ENCODE data around the gene SELENOM.

SELENOM gene

DNA sequence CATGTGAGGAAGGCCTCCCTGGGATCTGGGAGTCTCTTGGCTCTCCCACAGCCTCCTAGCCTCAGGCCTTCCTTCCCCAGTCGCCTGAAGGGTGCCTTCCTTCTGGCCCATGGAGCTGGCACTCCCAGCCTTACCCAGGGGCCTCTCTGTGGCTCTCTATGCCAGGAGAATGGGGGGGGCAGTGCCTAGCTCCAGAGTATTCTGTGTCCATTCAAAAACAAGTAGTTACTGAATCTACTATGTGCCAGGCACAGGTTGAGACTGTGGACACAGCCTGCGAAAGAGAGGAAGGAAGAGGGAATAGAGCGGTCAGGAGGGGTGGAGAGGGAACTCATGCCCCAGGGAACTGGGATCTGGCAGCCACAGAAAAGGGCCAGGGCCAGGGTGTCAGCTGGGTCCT is 35.7 kb upstream of the SELENOM start:
- Histone ChIP-seq H3K27me3 (ENCODE audit: insufficient read depth, low read length) (peaks cover 22% of the 10 kb centered on the region), H3K4me1 (ENCODE audit: control insufficient read depth, insufficient read depth, low read length, unreplicated experiment) (no peaks in the 10 kb centered on the region), H3K36me3 (ENCODE audit: insufficient read depth, low read length) (no peaks in the 10 kb centered on the region), H3K79me2 (ENCODE audit: control insufficient read depth, insufficient read depth, low read length, unreplicated experiment) (no peaks in the 10 kb centered on the region), H2AFZ (ENCODE audit: low read length, unreplicated experiment) (no peak overlapping the region), H3K4me3 (ENCODE audit: low read depth, low read length) (no peak overlapping the region), H3K27ac (ENCODE audit: low read depth, low read length) (no peak overlapping the region)

DNA sequence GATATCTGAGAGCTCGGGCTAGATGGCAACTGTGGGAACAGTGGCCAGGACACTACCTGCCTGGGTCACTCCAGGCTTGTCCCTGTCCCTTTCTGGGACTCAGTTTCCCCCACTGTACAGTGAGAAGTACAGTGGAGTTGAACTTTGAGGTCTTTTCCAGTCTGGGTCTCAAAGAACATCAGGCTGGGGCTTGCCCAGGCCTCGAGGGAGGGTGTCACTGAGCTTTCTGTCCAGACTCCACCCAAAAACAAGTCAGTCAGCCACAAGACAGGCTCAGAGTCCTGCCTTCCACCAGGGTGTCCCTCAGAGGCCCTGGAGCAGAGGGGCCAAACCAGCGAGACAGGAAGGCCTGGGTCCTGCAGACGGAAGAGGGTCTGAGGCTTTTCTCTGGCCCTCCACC is 34.9 kb upstream of the SELENOM start:
- Histone ChIP-seq H3K27ac (ENCODE audit: low read depth, low read length) (no peak overlapping the region), H3K4me3 (ENCODE audit: low read depth, low read length) (no peak overlapping the region), H3K79me2 (ENCODE audit: control insufficient read depth, insufficient read depth, low read length, unreplicated experiment) (no peaks in the 10 kb centered on the region), H3K4me1 (ENCODE audit: control insufficient read depth, insufficient read depth, low read length, unreplicated experiment) (no peaks in the 10 kb centered on the region), H3K27me3 (ENCODE audit: insufficient read depth, low read length) (peaks cover 23% of the 10 kb centered on the region), H2AFZ (ENCODE audit: low read length, unreplicated experiment) (no peak overlapping the region), H3K36me3 (ENCODE audit: insufficient read depth, low read length) (no peaks in the 10 kb centered on the region)

DNA sequence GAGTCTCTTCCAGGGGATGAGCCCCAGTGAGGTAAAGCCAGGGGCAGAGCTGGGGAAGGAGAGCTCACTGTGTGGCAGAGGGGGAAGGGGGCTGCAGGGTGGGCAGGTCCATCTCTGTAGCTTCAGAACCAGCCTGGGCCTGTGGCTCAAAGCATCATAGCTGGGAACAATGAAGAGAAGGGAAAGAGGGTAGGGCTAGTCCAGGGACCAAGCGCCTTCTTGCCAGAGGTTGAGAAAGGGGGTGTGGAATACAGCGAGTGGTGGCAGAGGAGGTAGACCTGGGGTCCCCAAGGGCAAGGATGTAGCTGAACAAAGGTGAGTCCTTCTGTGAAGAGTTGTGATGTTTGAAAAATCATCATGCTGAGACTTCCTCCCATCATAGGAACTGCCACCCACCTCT is 34.2 kb upstream of the SELENOM start:
- Histone ChIP-seq H3K4me1 (ENCODE audit: control insufficient read depth, insufficient read depth, low read length, unreplicated experiment) (no peaks in the 10 kb centered on the region), H3K27ac (ENCODE audit: low read depth, low read length) (no peak overlapping the region), H3K36me3 (ENCODE audit: insufficient read depth, low read length) (no peaks in the 10 kb centered on the region), H3K27me3 (ENCODE audit: insufficient read depth, low read length) (peaks cover 23% of the 10 kb centered on the region), H3K4me3 (ENCODE audit: low read depth, low read length) (no peak overlapping the region), H3K79me2 (ENCODE audit: control insufficient read depth, insufficient read depth, low read length, unreplicated experiment) (no peaks in the 10 kb centered on the region), H2AFZ (ENCODE audit: low read length, unreplicated experiment) (no peak overlapping the region)

DNA sequence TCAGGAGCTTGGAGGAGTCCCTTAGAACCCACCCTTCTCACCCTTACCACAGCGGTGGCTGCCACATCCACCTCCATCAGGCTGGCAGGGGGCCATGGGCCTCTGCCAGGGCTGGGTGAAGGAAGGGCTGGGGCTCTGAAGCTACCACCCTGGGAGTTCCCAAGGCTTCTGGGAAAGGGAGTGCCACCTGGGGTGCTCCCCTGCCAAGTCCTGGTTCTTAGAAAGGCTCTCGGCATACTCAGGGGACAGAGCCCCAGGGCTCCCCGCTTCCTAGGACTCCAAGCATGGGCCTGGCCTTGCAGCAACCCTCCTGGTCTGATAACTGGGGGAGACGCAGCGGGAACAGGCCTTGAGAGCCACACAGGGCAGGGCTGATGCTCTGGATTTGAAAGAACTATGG is 33.4 kb upstream of the SELENOM start:
- H3K36me3 ChIP-seq (ENCODE audit: insufficient read depth, low read length), result no peaks in the 10 kb centered on the region
- no peak overlapping the region for H2AFZ ChIP-seq (ENCODE audit: low read length, unreplicated experiment)
- no peaks in the 10 kb centered on the region for H3K4me1 ChIP-seq (ENCODE audit: control insufficient read depth, insufficient read depth, low read length, unreplicated experiment)
- H3K27me3 ChIP-seq (ENCODE audit: insufficient read depth, low read length), result peaks cover 23% of the 10 kb centered on the region
- H3K4me3 ChIP-seq (ENCODE audit: low read depth, low read length), result no peak overlapping the region
- no peak overlapping the region for H3K27ac ChIP-seq (ENCODE audit: low read depth, low read length)
- H3K79me2 ChIP-seq (ENCODE audit: control insufficient read depth, insufficient read depth, low read length, unreplicated experiment), result no peaks in the 10 kb centered on the region

DNA sequence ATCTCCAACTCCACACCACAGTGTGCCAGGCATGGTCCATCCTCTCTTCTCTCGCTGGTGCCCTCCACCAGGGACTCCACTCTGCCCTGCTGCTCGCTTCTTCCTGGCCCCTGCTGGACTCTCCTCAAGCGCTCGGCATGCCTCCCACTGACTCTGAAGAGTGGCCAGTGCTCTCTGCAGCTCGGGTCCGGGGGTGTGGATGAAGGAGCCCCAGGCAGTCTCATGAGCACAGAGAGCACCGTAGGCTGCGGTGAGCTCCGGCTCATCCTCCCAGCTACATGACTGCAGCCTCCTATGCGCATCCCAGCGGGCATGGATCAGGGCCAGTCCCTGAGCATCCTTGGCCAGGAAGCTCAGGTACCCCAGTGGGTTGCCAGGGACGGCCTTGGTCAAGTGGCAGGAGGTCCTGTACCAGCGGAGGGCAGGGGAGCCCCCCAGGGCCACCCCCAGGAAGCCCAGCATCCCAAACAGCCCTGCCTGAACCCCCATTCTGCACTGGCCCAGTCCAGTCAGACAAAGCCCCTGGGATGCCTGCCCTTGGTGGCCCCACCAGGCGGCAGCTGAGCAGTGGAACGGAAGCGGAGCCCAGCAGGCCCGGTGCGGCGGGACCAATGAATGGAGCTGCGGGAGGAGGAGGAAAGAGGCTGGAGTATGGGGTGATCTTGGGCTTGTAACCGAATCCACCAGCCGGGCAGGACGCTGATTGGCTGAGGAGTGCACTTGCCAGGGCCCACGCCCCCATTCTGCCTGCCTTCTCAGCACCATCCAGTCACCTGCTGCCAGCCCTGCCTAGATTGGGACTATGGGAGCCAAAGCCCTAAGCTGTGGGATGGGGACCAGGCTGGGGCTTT is 32.7 kb upstream of the SELENOM start, which contains the start of gene PLA2G3:
Gene PLA2G3 (minus strand): TSS at position 643 of the 851 bp plus-strand sequence. CDS start 154 bp downstream, at position 489.
- H3K36me3 ChIP-seq (ENCODE audit: insufficient read depth, low read length), result no peaks in the 10 kb centered on the region
- no peak within 1 kb of the TSS for H2AFZ ChIP-seq (ENCODE audit: low read length, unreplicated experiment)
- no peak within 1 kb of the TSS for H3K4me3 ChIP-seq (ENCODE audit: low read depth, low read length)
- H3K27me3 ChIP-seq (ENCODE audit: insufficient read depth, low read length), result peaks cover 23% of the 10 kb centered on the region
- H3K27ac ChIP-seq (ENCODE audit: low read depth, low read length), result no peak within 1 kb of the TSS
- H3K4me1 ChIP-seq (ENCODE audit: control insufficient read depth, insufficient read depth, low read length, unreplicated experiment), result no peaks in the 10 kb centered on the region
- no peaks in the 10 kb centered on the region for H3K79me2 ChIP-seq (ENCODE audit: control insufficient read depth, insufficient read depth, low read length, unreplicated experiment)

DNA sequence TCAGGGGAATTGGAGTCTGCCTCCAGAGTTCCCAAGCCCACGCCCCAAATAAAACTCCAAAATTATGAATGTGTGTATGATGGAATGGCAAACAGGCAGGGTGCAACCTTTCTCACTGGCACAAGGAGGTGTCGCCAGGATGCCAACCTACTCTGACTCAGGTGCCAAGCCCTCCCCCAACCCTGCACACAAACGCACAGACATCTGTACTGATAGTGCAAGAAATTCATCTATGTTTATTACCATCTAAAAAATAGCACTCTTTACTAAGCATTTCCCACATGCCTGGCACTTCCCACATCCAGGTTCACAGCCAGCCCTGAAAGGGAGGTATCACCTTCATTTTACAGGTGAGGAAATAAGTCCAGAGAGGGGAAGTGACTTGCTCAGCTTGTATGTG is 31.7 kb upstream of the SELENOM start:
- Histone ChIP-seq H3K4me1 (ENCODE audit: control insufficient read depth, insufficient read depth, low read length, unreplicated experiment) (no peaks in the 10 kb centered on the region), H3K27ac (ENCODE audit: low read depth, low read length) (no peak overlapping the region), H2AFZ (ENCODE audit: low read length, unreplicated experiment) (no peak overlapping the region), H3K27me3 (ENCODE audit: insufficient read depth, low read length) (peaks cover 23% of the 10 kb centered on the region), H3K4me3 (ENCODE audit: low read depth, low read length) (no peak overlapping the region), H3K79me2 (ENCODE audit: control insufficient read depth, insufficient read depth, low read length, unreplicated experiment) (no peaks in the 10 kb centered on the region), H3K36me3 (ENCODE audit: insufficient read depth, low read length) (no peaks in the 10 kb centered on the region)

DNA sequence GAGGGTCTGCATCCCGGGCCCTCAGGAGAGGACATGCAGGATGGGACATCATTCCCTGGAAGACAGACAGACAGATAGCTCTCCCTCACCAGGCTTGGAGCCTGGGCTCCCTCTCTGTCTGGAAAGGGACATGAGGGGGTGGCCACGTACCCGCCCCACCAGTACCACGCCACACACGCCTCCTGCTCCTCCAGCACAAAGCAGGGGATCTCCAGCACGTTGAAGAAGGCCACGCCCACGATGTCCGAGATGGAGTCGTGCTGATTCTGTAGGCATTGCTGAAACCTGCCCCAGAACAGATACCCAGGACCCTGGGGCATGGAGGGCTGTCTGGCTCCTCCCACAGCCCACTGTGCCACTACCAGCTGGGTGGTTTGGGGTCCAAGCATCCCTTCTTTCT is 30.8 kb upstream of the SELENOM start:
- no peaks in the 10 kb centered on the region for H3K4me1 ChIP-seq (ENCODE audit: control insufficient read depth, insufficient read depth, low read length, unreplicated experiment)

DNA sequence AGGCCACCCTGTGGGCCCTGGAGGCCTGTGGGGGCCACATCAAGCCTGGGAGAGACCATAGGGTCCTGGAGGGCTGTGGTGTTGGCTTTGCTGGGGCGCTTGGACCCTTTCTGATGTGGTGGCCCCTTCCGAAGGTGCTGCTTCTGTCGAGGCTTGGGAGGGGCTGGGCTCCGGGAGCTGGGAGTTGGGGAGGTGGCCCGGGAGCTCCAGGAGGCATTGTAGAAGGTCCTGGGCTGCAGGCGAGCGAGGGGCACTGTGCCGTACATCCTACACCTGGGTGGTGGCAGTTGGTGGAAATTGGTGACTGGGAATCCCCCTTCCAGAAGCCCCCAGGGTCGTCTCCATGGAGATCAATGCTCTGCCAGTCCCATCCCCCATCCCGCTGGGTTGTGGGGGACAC is 30.4 kb upstream of the SELENOM start:
- Histone ChIP-seq H3K4me1 (ENCODE audit: control insufficient read depth, insufficient read depth, low read length, unreplicated experiment) (no peaks in the 10 kb centered on the region), H2AFZ (ENCODE audit: low read length, unreplicated experiment) (no peak overlapping the region), H3K27ac (ENCODE audit: low read depth, low read length) (no peak overlapping the region), H3K36me3 (ENCODE audit: insufficient read depth, low read length) (no peaks in the 10 kb centered on the region), H3K79me2 (ENCODE audit: control insufficient read depth, insufficient read depth, low read length, unreplicated experiment) (no peaks in the 10 kb centered on the region), H3K4me3 (ENCODE audit: low read depth, low read length) (no peak overlapping the region), H3K27me3 (ENCODE audit: insufficient read depth, low read length) (peaks cover 23% of the 10 kb centered on the region)

More for the DNA sequence above, 30.8 kb upstream of the SELENOM start:
- no peak overlapping the region for H2AFZ ChIP-seq (ENCODE audit: low read length, unreplicated experiment)
- H3K36me3 ChIP-seq (ENCODE audit: insufficient read depth, low read length), result no peaks in the 10 kb centered on the region
- H3K4me3 ChIP-seq (ENCODE audit: low read depth, low read length), result no peak overlapping the region
- H3K27me3 ChIP-seq (ENCODE audit: insufficient read depth, low read length), result peaks cover 23% of the 10 kb centered on the region
- no peaks in the 10 kb centered on the region for H3K79me2 ChIP-seq (ENCODE audit: control insufficient read depth, insufficient read depth, low read length, unreplicated experiment)
- H3K27ac ChIP-seq (ENCODE audit: low read depth, low read length), result no peak overlapping the region

DNA sequence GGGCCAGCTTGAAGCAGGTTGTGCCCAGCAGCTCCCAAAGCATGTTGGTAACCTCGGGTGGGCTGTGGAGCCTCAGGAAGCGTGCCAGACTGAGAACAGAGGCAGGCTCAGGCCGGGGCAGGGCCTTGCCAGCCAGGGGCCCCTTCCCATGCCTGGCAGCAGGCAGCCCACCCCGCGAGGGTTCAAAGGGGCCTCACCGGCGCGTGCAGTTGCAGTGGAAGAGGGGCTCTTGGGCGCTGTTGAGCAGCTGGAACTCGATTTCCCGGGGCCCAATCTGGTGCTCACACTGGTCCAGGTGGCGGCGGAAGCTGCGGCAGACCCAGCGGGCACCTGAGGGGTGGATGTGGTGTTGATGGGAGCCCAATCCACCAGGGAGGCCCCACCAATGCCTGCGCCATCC is 29.3 kb upstream of the SELENOM start:
- H3K4me3 ChIP-seq (ENCODE audit: low read depth, low read length), result no peak overlapping the region
- H3K27me3 ChIP-seq (ENCODE audit: insufficient read depth, low read length), result peaks cover 23% of the 10 kb centered on the region
- no peak overlapping the region for H2AFZ ChIP-seq (ENCODE audit: low read length, unreplicated experiment)
- no peaks in the 10 kb centered on the region for H3K36me3 ChIP-seq (ENCODE audit: insufficient read depth, low read length)
- H3K4me1 ChIP-seq (ENCODE audit: control insufficient read depth, insufficient read depth, low read length, unreplicated experiment), result no peaks in the 10 kb centered on the region
- no peak overlapping the region for H3K27ac ChIP-seq (ENCODE audit: low read depth, low read length)
- no peaks in the 10 kb centered on the region for H3K79me2 ChIP-seq (ENCODE audit: control insufficient read depth, insufficient read depth, low read length, unreplicated experiment)

DNA sequence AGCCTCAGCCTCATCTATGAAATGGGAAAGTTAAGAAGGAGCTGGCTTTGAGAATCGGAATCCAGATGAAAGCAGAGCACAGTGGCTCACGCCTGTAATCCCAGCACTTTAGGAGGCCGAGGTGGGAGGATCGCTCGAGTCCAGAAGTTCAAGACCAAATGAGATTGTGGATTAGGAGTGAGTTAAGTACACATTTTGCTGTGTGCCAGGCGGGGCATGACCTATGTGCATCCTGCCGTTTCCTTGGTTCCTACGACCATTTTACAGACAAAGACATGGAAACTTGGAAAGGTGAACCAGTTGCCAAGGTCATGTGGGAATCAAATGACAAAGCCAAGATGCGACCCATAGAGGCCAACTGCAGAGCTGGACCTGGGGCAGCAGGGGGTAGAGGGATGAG is 28.8 kb upstream of the SELENOM start:
- Histone ChIP-seq H3K4me1 (ENCODE audit: control insufficient read depth, insufficient read depth, low read length, unreplicated experiment) (no peaks in the 10 kb centered on the region), H3K79me2 (ENCODE audit: control insufficient read depth, insufficient read depth, low read length, unreplicated experiment) (no peaks in the 10 kb centered on the region), H2AFZ (ENCODE audit: low read length, unreplicated experiment) (no peak overlapping the region), H3K4me3 (ENCODE audit: low read depth, low read length) (no peak overlapping the region), H3K27me3 (ENCODE audit: insufficient read depth, low read length) (peaks cover 23% of the 10 kb centered on the region), H3K27ac (ENCODE audit: low read depth, low read length) (no peak overlapping the region), H3K36me3 (ENCODE audit: insufficient read depth, low read length) (no peaks in the 10 kb centered on the region)

DNA sequence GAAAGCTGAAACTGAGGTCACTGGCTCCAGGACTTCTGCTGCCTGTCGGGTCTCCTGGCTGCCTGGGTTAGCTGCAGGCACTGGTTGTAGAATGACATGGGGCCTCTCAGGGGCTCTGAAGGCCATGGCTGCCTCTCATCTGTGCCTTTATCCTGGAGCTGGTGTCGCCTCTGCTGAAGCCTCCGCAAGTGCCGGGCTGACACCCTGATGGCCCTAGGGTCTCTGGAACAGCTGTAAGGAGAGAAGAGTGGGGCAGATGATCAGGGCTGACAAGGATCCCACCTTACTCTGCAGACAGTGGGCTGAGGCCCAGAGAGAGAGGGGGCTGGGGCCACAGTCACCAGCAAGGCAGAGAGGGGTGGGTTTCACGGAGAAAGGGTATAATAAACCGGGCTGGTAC is 28.3 kb upstream of the SELENOM start:
- Histone ChIP-seq H3K79me2 (ENCODE audit: control insufficient read depth, insufficient read depth, low read length, unreplicated experiment) (no peaks in the 10 kb centered on the region), H3K4me1 (ENCODE audit: control insufficient read depth, insufficient read depth, low read length, unreplicated experiment) (no peaks in the 10 kb centered on the region), H3K27me3 (ENCODE audit: insufficient read depth, low read length) (peaks cover 23% of the 10 kb centered on the region), H3K27ac (ENCODE audit: low read depth, low read length) (no peak overlapping the region), H3K4me3 (ENCODE audit: low read depth, low read length) (no peak overlapping the region), H2AFZ (ENCODE audit: low read length, unreplicated experiment) (no peak overlapping the region), H3K36me3 (ENCODE audit: insufficient read depth, low read length) (no peaks in the 10 kb centered on the region)
